PC-3 (cell line): ENCODE results near the gene GSG1L.

ENCODE experiments used
- EZH2 ChIP-seq: fragments of 300-600 bp; sonication (generic); IDR thresholded peaks from one replicate; pipeline ENCODE4 v1.6.1; 2017; ENCODE audit warnings: antibody characterized with exemption, mild to moderate bottlenecking, low read length; ENCODE audit not compliant: unreplicated experiment
- EZH2phosphoT487 ChIP-seq: fragments of 300-600 bp; sonication (generic); IDR thresholded peaks from 2 replicates; pipeline ENCODE4 v1.6.1; 2018; ENCODE audit warnings: mild to moderate bottlenecking, antibody characterized with exemption, low read length, borderline replicate concordance
- TF ChIP-seq, protein P1 (sequence below): fragments of 300-600 bp; sonication (generic); conservative IDR thresholded peaks from 2 replicates; pipeline ENCODE4 v1.5.1; 2017; ENCODE audit warnings: antibody characterized with exemption, low read depth, mild to moderate bottlenecking, low read length

DNA sequence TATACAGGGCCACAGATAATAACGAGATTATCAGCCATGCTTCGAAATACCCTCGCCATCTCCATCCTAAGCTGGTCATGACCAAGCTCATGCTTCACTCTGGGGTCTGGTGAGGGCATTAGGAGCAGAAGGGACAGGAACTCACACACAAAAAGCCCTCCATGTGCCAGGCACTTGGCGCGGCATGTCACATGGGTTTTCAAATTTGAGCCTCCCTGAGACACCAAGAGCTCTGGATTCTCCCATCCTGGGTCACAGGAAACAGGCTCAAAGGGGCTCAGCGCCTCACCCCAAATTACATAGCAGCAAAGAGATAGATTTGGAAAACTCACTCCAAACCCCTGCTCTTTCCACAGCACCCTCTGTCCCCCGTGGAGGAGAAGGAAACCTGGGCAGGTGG lies 239.5 kb downstream of the GSG1L start:
- TF ChIP-seq, protein P1, sequence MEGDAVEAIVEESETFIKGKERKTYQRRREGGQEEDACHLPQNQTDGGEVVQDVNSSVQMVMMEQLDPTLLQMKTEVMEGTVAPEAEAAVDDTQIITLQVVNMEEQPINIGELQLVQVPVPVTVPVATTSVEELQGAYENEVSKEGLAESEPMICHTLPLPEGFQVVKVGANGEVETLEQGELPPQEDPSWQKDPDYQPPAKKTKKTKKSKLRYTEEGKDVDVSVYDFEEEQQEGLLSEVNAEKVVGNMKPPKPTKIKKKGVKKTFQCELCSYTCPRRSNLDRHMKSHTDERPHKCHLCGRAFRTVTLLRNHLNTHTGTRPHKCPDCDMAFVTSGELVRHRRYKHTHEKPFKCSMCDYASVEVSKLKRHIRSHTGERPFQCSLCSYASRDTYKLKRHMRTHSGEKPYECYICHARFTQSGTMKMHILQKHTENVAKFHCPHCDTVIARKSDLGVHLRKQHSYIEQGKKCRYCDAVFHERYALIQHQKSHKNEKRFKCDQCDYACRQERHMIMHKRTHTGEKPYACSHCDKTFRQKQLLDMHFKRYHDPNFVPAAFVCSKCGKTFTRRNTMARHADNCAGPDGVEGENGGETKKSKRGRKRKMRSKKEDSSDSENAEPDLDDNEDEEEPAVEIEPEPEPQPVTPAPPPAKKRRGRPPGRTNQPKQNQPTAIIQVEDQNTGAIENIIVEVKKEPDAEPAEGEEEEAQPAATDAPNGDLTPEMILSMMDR: no peak
- no peak for TF ChIP-seq EZH2
- TF ChIP-seq EZH2phosphoT487: no peak
